Breast epithelium (tissue), 4 donors: ENCODE measurements around the gene SPINK8. TPM values are rescaled to one million over a fixed set of nuclear protein-coding genes. Genes with fewer than 3 reads are reported as not detected.

Experiments
- DNase-seq, 2 donors: peaks; one replicate each; pipeline ENCODE4 v3.0.0-alpha.2; 2019; ENCODE audit warnings: low spot score in 2 of 2
- H3K27ac ChIP-seq, 2 donors: fragments of 200-600 bp; sonication (generic) in 1 of 2; one replicate each; pipeline ENCODE4 v1.5.1; 2016 to 2019; ENCODE audit warnings: mild to moderate bottlenecking in 1 of 2
- H3K27me3 ChIP-seq, 2 donors: fragments of 200-600 bp; sonication (generic) in 1 of 2; one replicate each; pipeline versions ENCODE4 v1.5.1 to v1.6.0; 2017 to 2019; ENCODE audit warnings: control low read depth in 1 of 2, mild to moderate bottlenecking in 1 of 2
- H3K36me3 ChIP-seq: fragments of 200-600 bp; one replicate; pipeline ENCODE4 v1.5.1; 2019
- H3K4me1 ChIP-seq, 2 donors: fragments of 200-600 bp; sonication (generic); one replicate each; pipeline ENCODE4 v1.5.1; 2016 to 2019; ENCODE audit warnings: control low read depth in 1 of 2
- H3K4me3 ChIP-seq, 3 donors: fragments of 200-600 bp; sonication (generic); 1 replicate in 2 of 3; 2 replicates in 1 of 3; pipeline ENCODE4 v1.5.1; 2016 to 2019; ENCODE audit warnings: mild to moderate bottlenecking in 3 of 3, moderate library complexity in 2 of 3
- H3K9me3 ChIP-seq, 2 donors: fragments of 200-600 bp; sonication (generic) in 1 of 2; one replicate each; pipeline ENCODE4 v1.5.1; 2016 to 2019; ENCODE audit warnings: control low read depth in 1 of 2
- POLR2A ChIP-seq: fragments of 450-650 bp; IDR thresholded peaks from one replicate; pipeline ENCODE4 v1.6.1; 2016; ENCODE audit warnings: antibody characterized with exemption, mild to moderate bottlenecking, moderate library complexity
- POLR2AphosphoS5 ChIP-seq, 3 donors: sonication (generic); formaldehyde crosslinking; IDR thresholded peaks; one replicate each; pipeline ENCODE4 v1.6.1; 2017; ENCODE audit warnings: antibody characterized with exemption in 3 of 3
- intact Hi-C: fragments of 100-400 bp; cut with DNase I; formaldehyde crosslinking; loops from one replicate; pipeline ENCODE4 v1.15.1; 2023; ENCODE audit warnings: low total_unique reads
- total RNA-seq, 3 donors: library from RNA; depleted of rRNA; stranded (reverse); fragments of >200 nt; gene quantifications; one replicate each; pipeline ENCODE4 v1.1.0, GENCODE V29; 2016
- TF ChIP-seq, protein P1 (sequence below), 3 donors: fragments of 450-650 bp; IDR thresholded peaks; one replicate each; pipeline ENCODE4 v1.5.1; 2016 to 2017; ENCODE audit warnings: antibody characterized with exemption in 3 of 3, mild to moderate bottlenecking in 3 of 3, moderate library complexity in 3 of 3

SPINK8 gene
- total RNA-seq, 3 donors from 2014 or later: not detected

DNA sequence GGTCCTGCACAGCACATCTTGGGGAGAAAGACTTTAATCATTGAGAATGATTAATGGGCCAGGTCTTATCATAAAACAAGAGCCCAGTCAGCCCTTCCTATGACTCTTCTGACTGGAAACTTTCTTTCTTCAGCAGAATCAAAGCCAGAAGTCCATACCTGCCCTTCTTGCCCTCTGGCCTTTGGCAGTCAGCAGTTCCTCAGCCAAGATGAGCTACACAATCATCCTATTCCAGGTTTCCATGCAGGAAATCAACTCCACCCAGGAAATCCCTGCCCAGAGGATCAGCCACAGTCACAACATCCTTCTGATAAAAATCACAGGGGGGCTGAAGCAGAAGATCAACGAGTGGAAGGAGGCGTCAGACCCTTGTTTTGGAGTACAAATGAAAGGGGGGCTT is 65.7 kb downstream of the SPINK8 start:
- Histone ChIP-seq H3K27me3 (no peaks in the 10 kb centered on the region), H3K9me3 (no peaks in the 10 kb centered on the region), H3K27ac (peak overlapping the region; percentile 86 to 90), H3K4me1 (peaks cover 0 to 6% of the 10 kb centered on the region in 2 donors), H3K4me3 (peak overlapping the region in 1 of 3 donors; percentile 51), H3K36me3 (no peaks in the 10 kb centered on the region)
- TF ChIP-seq POLR2AphosphoS5 (IDR thresholded peaks at IDR 0.05) (no peak), POLR2A (no peak)
- TF ChIP-seq, protein P1, sequence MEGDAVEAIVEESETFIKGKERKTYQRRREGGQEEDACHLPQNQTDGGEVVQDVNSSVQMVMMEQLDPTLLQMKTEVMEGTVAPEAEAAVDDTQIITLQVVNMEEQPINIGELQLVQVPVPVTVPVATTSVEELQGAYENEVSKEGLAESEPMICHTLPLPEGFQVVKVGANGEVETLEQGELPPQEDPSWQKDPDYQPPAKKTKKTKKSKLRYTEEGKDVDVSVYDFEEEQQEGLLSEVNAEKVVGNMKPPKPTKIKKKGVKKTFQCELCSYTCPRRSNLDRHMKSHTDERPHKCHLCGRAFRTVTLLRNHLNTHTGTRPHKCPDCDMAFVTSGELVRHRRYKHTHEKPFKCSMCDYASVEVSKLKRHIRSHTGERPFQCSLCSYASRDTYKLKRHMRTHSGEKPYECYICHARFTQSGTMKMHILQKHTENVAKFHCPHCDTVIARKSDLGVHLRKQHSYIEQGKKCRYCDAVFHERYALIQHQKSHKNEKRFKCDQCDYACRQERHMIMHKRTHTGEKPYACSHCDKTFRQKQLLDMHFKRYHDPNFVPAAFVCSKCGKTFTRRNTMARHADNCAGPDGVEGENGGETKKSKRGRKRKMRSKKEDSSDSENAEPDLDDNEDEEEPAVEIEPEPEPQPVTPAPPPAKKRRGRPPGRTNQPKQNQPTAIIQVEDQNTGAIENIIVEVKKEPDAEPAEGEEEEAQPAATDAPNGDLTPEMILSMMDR (IDR thresholded peaks at IDR 0.05): no peak
- intact Hi-C loops: no loop called here
- no peak for DNase-seq

DNA sequence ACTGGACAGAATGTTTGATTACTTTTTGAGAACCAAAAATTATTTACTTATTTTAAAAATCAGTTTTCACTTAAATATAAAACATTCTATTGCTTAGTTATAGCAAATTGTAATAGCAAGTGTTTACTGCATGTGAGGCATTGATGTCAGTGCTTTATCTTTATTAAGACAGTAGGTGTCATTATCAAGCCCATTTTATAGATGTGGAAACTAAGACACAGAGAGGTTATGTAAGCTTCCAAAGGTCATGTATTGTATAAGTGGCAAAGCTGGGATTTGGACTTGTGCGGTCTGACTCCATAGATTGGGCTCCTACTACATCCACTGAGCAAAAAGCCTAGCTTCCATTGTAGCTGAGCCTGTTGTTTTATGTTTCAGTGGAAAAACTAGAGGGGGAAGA is 74.9 kb downstream of the SPINK8 start:
- Histone ChIP-seq H3K27me3 (no peaks in the 10 kb centered on the region), H3K27ac (no peak overlapping the region), H3K4me3 (no peak overlapping the region), H3K36me3 (no peaks in the 10 kb centered on the region), H3K4me1 (no peaks in the 10 kb centered on the region), H3K9me3 (no peaks in the 10 kb centered on the region)
- no peak for DNase-seq
- intact Hi-C loops: no loop called here
- TF ChIP-seq POLR2A: no peak
- TF ChIP-seq POLR2AphosphoS5 (IDR thresholded peaks at IDR 0.05): no peak
- TF ChIP-seq, protein P1 (IDR thresholded peaks at IDR 0.05): no peak

Other genes starting within 250 kb of the SPINK8 start
- gene CDC25A, start 145.2 kb downstream of the SPINK8 start, total RNA-seq: 1 to 10 TPM in 2 of 3 donors, under 1 TPM in 1; 0.80 to 2.6 (median 1.3) TPM
- 1 to 10 TPM in 1 of 3 donors, not detected in 2; 2.9 TPM for gene CAMP, start 110.2 kb downstream of the SPINK8 start, total RNA-seq
- gene ZNF589, start 92.6 kb downstream of the SPINK8 start, total RNA-seq: 10 to 100 TPM; 16.1 to 18.4 (median 17.6) TPM
- gene NME6, start 32.3 kb downstream of the SPINK8 start, total RNA-seq: 10 to 100 TPM; 24.6 to 38.5 (median 34.1) TPM
- under 1 TPM in 2 of 3 donors, not detected in 1; 0.32 to 0.66 TPM for gene FBXW12, start 38.6 kb upstream of the SPINK8 start, total RNA-seq
- gene PLXNB1, start 96.4 kb upstream of the SPINK8 start, total RNA-seq: 100 to 1,000 TPM in 2 of 3 donors, 10 to 100 TPM in 1; 60.2 to 182 (median 148) TPM
- 10 to 100 TPM; 12.5 to 14.7 (median 13.9) TPM for gene CCDC51, start 106.5 kb upstream of the SPINK8 start, total RNA-seq
- 100 to 1,000 TPM; 270 to 343 (median 333) TPM for gene TMA7, start 106.6 kb upstream of the SPINK8 start, total RNA-seq
- 1 to 10 TPM; 8.2 to 8.6 (median 8.2) TPM for gene ATRIP, start 113.1 kb upstream of the SPINK8 start, total RNA-seq
- gene SHISA5, start 170.5 kb upstream of the SPINK8 start, total RNA-seq: 10 to 100 TPM; 65.6 to 90.1 (median 77.0) TPM
- 1 to 10 TPM; 1.8 to 6.9 (median 5.2) TPM for gene PFKFB4, start 223.1 kb upstream of the SPINK8 start, total RNA-seq
- gene UCN2, start 230.1 kb upstream of the SPINK8 start, total RNA-seq: under 1 TPM in 1 of 3 donors, not detected in 2; 0.44 TPM